GM23248 (cell line): ENCODE measurements around the gene PDE8A. TPM values are rescaled to one million over a fixed set of nuclear protein-coding genes. Genes with fewer than 3 reads are reported as not detected.

Experiments used
- DNase-seq: peaks from one replicate; pipeline ENCODE4 v3.0.0-alpha.2; 2015
- H2AFZ ChIP-seq: fragments of 200-600 bp; sonication (generic); 2 replicates; pipeline ENCODE4 v1.6.1; 2016; ENCODE audit warnings: antibody characterized with exemption
- H3F3A ChIP-seq: fragments of 200-600 bp; sonication (generic); 2 replicates; pipeline ENCODE4 v1.6.1; 2016; ENCODE audit warnings: mild to moderate bottlenecking, antibody characterized with exemption, mixed run types; ENCODE audit not compliant: insufficient read depth
- H3K27ac ChIP-seq: fragments of 200-600 bp; sonication (generic); 2 replicates; pipeline ENCODE4 v1.5.1; 2016; ENCODE audit warnings: mild to moderate bottlenecking
- H3K27me3 ChIP-seq: fragments of 200-600 bp; sonication (generic); replicated peaks from 2 replicates; pipeline ENCODE4 v1.6.1; 2016; ENCODE audit warnings: mild to moderate bottlenecking; ENCODE audit not compliant: insufficient read depth
- H3K36me3 ChIP-seq: fragments of 200-600 bp; sonication (generic); 2 replicates; pipeline ENCODE4 v1.6.1; 2016; ENCODE audit warnings: low read depth, mild to moderate bottlenecking
- H3K4me1 ChIP-seq: fragments of 200-600 bp; sonication (generic); 2 replicates; pipeline ENCODE4 v1.6.1; 2016; ENCODE audit warnings: mild to moderate bottlenecking; ENCODE audit not compliant: insufficient read depth
- H3K4me2 ChIP-seq: fragments of 200-600 bp; sonication (generic); one replicate; pipeline ENCODE4 v1.6.1; 2016; ENCODE audit warnings: mild to moderate bottlenecking; ENCODE audit not compliant: unreplicated experiment
- H3K4me3 ChIP-seq: fragments of 200-600 bp; sonication (generic); 2 replicates; pipeline ENCODE4 v1.5.1; 2016; ENCODE audit warnings: mild to moderate bottlenecking
- H3K79me2 ChIP-seq: fragments of 200-600 bp; sonication (generic); 2 replicates; pipeline ENCODE4 v1.6.1; 2016; ENCODE audit warnings: mild to moderate bottlenecking; ENCODE audit not compliant: insufficient read depth
- H3K9ac ChIP-seq: fragments of 200-600 bp; sonication (generic); 2 replicates; pipeline ENCODE4 v1.6.1; 2016; ENCODE audit warnings: mild to moderate bottlenecking
- H3K9me2 ChIP-seq: fragments of 200-600 bp; sonication (generic); 2 replicates; pipeline ENCODE4 v1.6.1; 2016; ENCODE audit warnings: mixed run types, mild to moderate bottlenecking, moderate library complexity; ENCODE audit not compliant: insufficient read depth
- H3K9me3 ChIP-seq: fragments of 200-600 bp; sonication (generic); one replicate; pipeline ENCODE4 v1.6.1; 2017; ENCODE audit warnings: low read depth
- H4K20me1 ChIP-seq: fragments of 200-600 bp; sonication (generic); 2 replicates; pipeline ENCODE4 v1.6.0; 2016; ENCODE audit not compliant: insufficient read depth
- EZH2 ChIP-seq: fragments of 200-600 bp; sonication (generic); IDR thresholded peaks from 2 replicates; pipeline ENCODE4 v1.6.1; 2018; ENCODE audit warnings: antibody characterized with exemption, mild to moderate bottlenecking; ENCODE audit not compliant: insufficient read depth, poor library complexity, severe bottlenecking
- EZH2phosphoT487 ChIP-seq: fragments of 200-600 bp; sonication (generic); IDR thresholded peaks from 2 replicates; pipeline ENCODE4 v1.6.1; 2018; ENCODE audit warnings: antibody characterized with exemption, moderate library complexity, mild to moderate bottlenecking, low read depth; ENCODE audit not compliant: insufficient read depth
- WGBS, 2 experiments: methylation state at CpG; one replicate each; pipeline ENCODE4 v1.1.6; 2015 to 2017; ENCODE audit warnings: low lambda C conversion rate in 2 of 2, low coverage in 1 of 2; ENCODE audit errors: missing lambda C conversion rate in 2 of 2; 5-methylcytosine and 5-hydroxymethylcytosine counted together
- in situ Hi-C: fragments of 300-500 bp; cut with MboI; formaldehyde crosslinking; loops from 2 replicates; pipeline ENCODE4 v1.15.0; 2020
- polyA plus RNA-seq: library from polyadenylated mRNA; unstranded; fragments of >200 nt; fragmentation: Nextera tagmentation; extraction: Ambion mirVana; gene quantifications from 2 replicates; pipeline ENCODE4 v1.2.1, GENCODE V29; 2016
- total RNA-seq: library from RNA; depleted of rRNA; stranded (reverse); fragments of >200 nt; shearing (Covaris generic); gene quantifications from 2 replicates; pipeline ENCODE4 v1.2.3, GENCODE V29; 2014

PDE8A gene
- total and polyA plus RNA-seq, 2 experiments from 2014 or later = 13.9 to 22.7 TPM

DNA sequence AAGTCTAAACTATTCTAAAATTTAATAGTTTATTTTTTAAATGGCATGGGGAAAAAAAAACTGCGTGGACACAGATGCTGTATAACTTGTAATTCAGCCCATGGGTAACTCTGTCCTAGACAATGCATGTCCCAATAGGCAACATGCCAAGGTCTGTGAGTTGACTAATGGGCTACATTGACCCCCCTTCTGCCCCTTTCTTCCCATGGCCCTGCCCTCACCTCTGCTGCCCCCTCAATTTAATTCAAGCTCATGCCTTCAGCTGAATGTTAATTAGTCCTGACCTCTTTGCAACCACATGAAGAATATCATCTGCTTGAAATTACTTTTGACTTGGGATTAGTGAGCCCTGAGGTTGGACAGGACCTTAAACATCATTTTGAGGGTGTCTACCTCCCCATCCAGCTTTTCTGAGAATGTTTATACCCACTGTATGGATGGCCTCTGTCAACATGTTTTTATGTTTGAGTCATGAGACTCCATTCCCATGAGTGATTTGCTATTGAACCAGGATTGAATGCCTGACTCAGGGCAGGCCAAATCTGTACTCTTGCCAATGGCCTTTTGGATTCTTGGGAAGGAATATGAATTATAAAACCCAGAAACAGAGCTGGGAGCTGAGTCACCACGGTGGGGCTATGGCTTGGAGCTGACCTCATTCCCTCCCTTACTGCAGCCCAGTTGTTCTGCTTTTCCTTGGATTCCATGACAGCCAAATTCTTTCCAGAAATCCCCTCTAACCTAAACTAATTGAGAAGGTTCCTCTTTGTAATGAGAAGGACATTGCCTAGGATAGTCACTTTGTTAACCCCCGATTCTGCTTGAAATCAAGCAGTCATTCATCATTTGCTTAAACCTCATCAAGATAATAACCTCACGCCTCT lies 33.5 kb upstream of the PDE8A start:
- peak overlapping the region; percentile 70 for H3K4me2 ChIP-seq
- 28 to 35% methylated on average over 4 of the region's 4 CpGs for WGBS, 2 experiments
- H3K4me3 ChIP-seq = peak overlapping the region; percentile 37; the same call in 1 of the 2 replicates
- no peaks in the 10 kb centered on the region for H3K79me2 ChIP-seq
- TF ChIP-seq EZH2 = no peak
- TF ChIP-seq EZH2phosphoT487 = 0 out of 2 replicates have a peak, but pooled peaks have one; percentile 51
- H4K20me1 ChIP-seq = no peaks in the 10 kb centered on the region
- H2AFZ ChIP-seq = no peak overlapping the region
- no peaks in the 10 kb centered on the region for H3K9me3 ChIP-seq
- no peaks in the 10 kb centered on the region for H3K9me2 ChIP-seq
- H3K36me3 ChIP-seq = no peaks in the 10 kb centered on the region
- DNase-seq = peak; percentile 97
- in situ Hi-C loops = no loop called here
- H3F3A ChIP-seq = peaks cover 26% of the 10 kb centered on the region
- peak overlapping the region; percentile 90 for H3K27ac ChIP-seq
- H3K27me3 ChIP-seq = no peaks in the 10 kb centered on the region
- peaks cover 28% of the 10 kb centered on the region for H3K4me1 ChIP-seq
- peak overlapping the region; percentile 58 for H3K9ac ChIP-seq

DNA sequence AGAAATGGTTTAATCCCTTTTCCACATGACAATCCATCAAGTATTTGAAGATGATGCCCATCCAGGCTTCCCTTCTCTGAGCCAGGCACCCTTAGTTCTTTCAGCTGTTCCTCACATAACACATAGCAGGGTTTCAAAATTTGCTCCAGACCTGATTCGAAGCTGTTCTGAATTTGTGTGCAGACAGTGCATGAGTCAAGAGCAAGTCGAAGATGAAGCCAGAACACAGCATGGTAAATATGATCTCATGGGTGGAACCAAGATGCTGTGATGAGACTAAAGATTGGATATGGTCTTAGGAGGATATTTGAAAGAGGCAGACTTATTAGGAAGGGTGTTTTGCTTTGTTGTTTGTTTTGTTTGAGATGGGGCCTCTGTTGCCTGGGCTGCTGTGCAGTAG lies 32.6 kb upstream of the PDE8A start:
- H3K36me3 ChIP-seq = no peaks in the 10 kb centered on the region
- peak overlapping the region; percentile 90 for H3K27ac ChIP-seq
- H3K4me3 ChIP-seq = peak overlapping the region; percentile 37; the same call in 1 of the 2 replicates
- peak; percentile 88 for DNase-seq
- TF ChIP-seq EZH2phosphoT487 (no peak), EZH2 (no peak)
- peak overlapping the region; percentile 70 for H3K4me2 ChIP-seq
- H3K9me3 ChIP-seq = no peaks in the 10 kb centered on the region
- H3K4me1 ChIP-seq = peaks cover 28% of the 10 kb centered on the region
- in situ Hi-C loops = no loop called here
- H2AFZ ChIP-seq = no peak overlapping the region
- no peaks in the 10 kb centered on the region for H3K9me2 ChIP-seq
- peak overlapping the region; percentile 58 for H3K9ac ChIP-seq
- H3F3A ChIP-seq = peaks cover 26% of the 10 kb centered on the region
- H3K27me3 ChIP-seq = no peaks in the 10 kb centered on the region
- H4K20me1 ChIP-seq = no peaks in the 10 kb centered on the region
- H3K79me2 ChIP-seq = no peaks in the 10 kb centered on the region
- WGBS, 2 experiments = 0 to 2% methylated on average over 2 of the region's 2 CpGs

DNA sequence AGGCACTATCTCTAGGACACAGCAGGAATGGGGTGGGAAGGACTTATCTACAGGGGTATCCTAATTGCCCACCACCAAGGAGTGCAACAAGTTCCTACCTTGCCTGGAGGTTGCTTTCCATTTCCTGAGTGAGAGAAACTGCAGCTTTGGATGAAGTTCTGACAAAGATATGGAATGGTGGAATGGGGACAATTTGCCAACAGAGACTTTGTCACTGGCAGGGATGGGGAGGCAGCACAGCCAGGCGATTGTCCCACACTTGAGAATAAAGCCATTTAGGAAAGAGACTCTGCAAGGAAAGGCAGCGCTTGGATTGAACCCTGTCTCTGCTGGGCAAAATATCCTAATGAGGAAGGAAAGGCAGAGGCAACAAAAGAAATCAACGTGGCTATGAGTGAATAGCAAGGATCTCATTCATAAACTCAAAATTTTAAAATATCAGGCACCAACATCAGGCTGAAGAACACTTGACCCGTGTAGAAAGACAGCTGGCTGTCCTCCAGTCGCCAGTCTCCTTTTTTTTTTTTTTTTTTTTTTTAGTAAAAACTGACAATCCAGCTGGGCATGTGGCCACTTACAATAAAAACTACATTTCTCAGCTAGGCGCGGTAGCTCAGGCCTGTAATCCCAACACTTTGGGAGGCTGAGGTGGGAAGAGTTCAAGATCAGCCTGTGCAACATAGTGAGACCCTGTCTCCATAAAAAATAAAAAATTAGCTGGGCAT lies 31.6 kb upstream of the PDE8A start:
- Histone ChIP-seq H2AFZ (no peak overlapping the region), H3K9me3 (no peaks in the 10 kb centered on the region), H3K36me3 (no peaks in the 10 kb centered on the region), H4K20me1 (no peaks in the 10 kb centered on the region), H3K79me2 (no peaks in the 10 kb centered on the region), H3K9ac (no peak overlapping the region), H3K4me3 (no peak overlapping the region), H3K4me1 (peaks cover 28% of the 10 kb centered on the region), H3K27me3 (no peaks in the 10 kb centered on the region), H3K4me2 (no peak overlapping the region), H3F3A (peaks cover 26% of the 10 kb centered on the region), H3K9me2 (no peaks in the 10 kb centered on the region), H3K27ac (0 out of 2 replicates have a peak overlapping the region, but pooled peaks have one; percentile 90)
- 30 to 36% methylated on average over 7 of the region's 7 CpGs for WGBS, 2 experiments
- no peak for TF ChIP-seq EZH2
- TF ChIP-seq EZH2phosphoT487 = no peak
- in situ Hi-C loops = loop anchor here (25.0 kb wide), 1 partner anchor 337 kb away; no protein-coding TSS in a partner anchor
- peak; percentile 36 for DNase-seq

DNA sequence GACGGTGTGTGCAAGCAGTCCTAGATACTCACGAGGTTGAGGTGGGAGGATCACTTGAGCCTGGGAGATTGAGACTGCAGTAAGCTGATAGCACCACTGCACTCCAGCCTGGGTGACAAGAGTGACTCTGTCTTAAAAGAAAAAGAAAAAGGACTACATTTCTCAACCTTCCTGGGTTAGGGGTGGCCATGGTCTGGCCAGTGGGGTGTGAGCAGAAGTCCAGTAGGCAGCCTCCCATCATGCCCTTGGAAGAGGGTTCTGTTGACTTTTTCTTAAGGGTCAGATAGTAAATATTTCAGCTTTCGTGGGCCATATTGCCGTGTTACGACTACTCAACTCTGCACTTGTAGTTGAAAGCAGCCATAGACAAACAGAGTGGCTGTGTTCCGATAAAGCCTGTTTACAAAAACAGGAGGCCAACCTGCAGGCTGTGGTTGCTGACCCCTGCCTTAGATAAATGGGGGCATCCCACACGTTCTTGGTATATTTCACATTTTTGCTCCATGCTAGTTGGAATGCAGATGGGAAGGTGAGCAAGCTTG lies 31.0 kb upstream of the PDE8A start:
- DNase-seq = no peak
- Histone ChIP-seq H2AFZ (no peak overlapping the region), H3K9me2 (no peaks in the 10 kb centered on the region), H3K9ac (no peak overlapping the region), H3K27me3 (no peaks in the 10 kb centered on the region), H3K4me2 (no peak overlapping the region), H3K36me3 (no peaks in the 10 kb centered on the region), H3K4me1 (peaks cover 28% of the 10 kb centered on the region), H3K9me3 (no peaks in the 10 kb centered on the region), H3F3A (peaks cover 26% of the 10 kb centered on the region), H3K4me3 (no peak overlapping the region), H3K27ac (no peak overlapping the region), H4K20me1 (no peaks in the 10 kb centered on the region), H3K79me2 (no peaks in the 10 kb centered on the region)
- WGBS, 2 experiments = 68 to 73% methylated on average over 7 of the region's 7 CpGs
- TF ChIP-seq EZH2phosphoT487 = no peak
- TF ChIP-seq EZH2 = no peak
- in situ Hi-C loops = loop anchor here (25.0 kb wide), 1 partner anchor 337 kb away; no protein-coding TSS in a partner anchor
